ENCODE measurements around the gene CLCN5.

CLCN5 gene

DNA sequence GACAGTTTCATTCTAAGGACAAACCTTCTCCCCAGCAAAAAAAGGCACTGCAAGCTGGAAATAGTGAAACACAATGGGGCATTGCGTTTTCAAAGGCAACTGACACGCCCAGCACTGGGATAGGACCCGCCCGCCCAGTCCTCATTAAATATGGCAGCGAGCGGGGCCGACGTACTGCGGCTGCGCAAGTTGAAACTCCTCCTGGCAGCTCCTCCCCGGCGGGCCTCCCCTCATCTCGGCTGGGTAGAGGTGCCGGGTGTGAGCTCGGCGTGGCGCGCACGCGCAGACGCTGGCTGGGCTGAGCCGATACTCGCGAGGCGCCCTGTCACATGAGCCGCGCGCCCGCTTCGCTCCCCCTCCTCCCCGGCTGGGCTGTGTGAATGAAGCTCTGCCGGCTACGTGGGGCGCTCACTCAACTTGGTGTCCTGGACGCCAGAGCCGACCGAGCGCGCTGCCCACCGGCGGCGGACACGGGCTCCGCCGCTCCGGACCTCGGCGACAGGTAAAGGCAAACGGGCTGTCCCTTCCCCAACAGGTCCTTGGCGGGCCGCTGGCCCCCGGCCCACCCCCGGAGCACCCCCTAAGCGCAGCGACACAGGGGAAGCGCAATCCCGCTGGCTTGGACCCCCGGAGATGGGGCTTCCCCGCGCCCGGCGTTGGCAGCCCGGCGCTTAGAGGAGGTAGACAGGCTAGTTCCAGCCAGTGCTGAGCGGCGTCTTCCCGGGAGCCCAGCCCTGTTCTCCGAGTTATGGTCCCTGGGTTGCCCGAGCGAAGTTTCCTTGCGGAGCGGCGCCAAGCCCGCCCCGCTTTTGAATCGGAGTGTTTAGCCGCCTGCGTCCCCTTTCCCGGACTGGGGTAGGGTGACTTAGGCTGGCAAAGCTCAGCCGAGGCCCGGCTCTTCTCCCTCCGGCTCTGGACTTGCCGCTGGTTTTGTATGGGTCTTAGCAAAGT, at the start of gene CLCN5:
Gene CLCN5 (plus strand): TSS at position 306 of the 951 bp plus-strand sequence. CDS start 2,703 bp downstream, outside the sequence.
- Histone ChIP-seq H3F3A (ENCODE audit: insufficient read depth) (no peaks in the 10 kb centered on the region), H3K9ac (ENCODE audit: low read length) (peak within 1 kb of the TSS; percentile 73), H3K79me2 (ENCODE audit: insufficient read depth, low read length) (no peaks in the 10 kb centered on the region), H3K4me2 (ENCODE audit: low read depth, low read length, poor library complexity, severe bottlenecking) (peak within 1 kb of the TSS; percentile 79), H3K27me3 (ENCODE audit: low read length) (no peaks in the 10 kb centered on the region), H3K36me3 (ENCODE audit: low read length) (no peaks in the 10 kb centered on the region), H3K9me2 (replicated peaks; ENCODE audit: insufficient read depth, low read length) (no peaks in the 10 kb centered on the region), H4K20me1 (ENCODE audit: low read depth, low read length) (no peaks in the 10 kb centered on the region), H3K9me3 (ENCODE audit: insufficient read depth, low read length) (no peaks in the 10 kb centered on the region), H3K27ac (ENCODE audit: low read depth, low read length) (peak within 1 kb of the TSS; percentile 7; the same call in 1 of the 2 replicates), H3K4me3 (ENCODE audit: insufficient read depth, low read length, poor library complexity, severe bottlenecking) (peak within 1 kb of the TSS; percentile 69), H2AFZ (ENCODE audit: low read depth, low read length, severe bottlenecking) (peak within 1 kb of the TSS; percentile 93)
- TF ChIP-seq, protein P1, sequence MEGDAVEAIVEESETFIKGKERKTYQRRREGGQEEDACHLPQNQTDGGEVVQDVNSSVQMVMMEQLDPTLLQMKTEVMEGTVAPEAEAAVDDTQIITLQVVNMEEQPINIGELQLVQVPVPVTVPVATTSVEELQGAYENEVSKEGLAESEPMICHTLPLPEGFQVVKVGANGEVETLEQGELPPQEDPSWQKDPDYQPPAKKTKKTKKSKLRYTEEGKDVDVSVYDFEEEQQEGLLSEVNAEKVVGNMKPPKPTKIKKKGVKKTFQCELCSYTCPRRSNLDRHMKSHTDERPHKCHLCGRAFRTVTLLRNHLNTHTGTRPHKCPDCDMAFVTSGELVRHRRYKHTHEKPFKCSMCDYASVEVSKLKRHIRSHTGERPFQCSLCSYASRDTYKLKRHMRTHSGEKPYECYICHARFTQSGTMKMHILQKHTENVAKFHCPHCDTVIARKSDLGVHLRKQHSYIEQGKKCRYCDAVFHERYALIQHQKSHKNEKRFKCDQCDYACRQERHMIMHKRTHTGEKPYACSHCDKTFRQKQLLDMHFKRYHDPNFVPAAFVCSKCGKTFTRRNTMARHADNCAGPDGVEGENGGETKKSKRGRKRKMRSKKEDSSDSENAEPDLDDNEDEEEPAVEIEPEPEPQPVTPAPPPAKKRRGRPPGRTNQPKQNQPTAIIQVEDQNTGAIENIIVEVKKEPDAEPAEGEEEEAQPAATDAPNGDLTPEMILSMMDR (IDR thresholded peaks at IDR 0.05; ENCODE audit: insufficient read depth, low read length, poor library complexity, severe bottlenecking) = no peak
- no peak for TF ChIP-seq EZH2phosphoT487 (conservative IDR thresholded peaks at IDR 0.05; ENCODE audit: low read length)

DNA sequence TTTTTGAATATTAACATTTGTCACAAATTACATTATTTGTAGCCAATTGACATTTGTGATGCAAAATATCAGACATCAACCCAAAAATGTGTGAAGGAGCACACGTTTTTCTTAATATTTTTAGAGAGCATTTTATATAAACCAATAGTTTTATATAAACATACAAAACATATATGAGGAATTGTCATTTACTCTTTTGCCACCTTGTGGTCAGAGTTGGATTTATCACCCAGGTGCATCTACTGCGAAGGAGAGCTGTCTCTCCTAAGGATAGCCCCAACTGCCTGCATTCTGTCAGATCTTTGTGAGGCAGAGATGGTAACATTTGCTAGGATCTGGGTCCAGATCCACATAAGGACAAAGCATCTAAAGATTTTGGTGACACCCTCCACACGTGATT, 45.6 kb upstream of the CLCN5 start:
- H3F3A ChIP-seq (ENCODE audit: insufficient read depth) = 0 out of 2 replicates have a peak, but pooled peaks cover 5% of the 10 kb centered on the region
- H3K27me3 ChIP-seq (ENCODE audit: low read length) = no peaks in the 10 kb centered on the region
- H3K9me3 ChIP-seq (ENCODE audit: insufficient read depth, low read length) = no peaks in the 10 kb centered on the region
- no peaks in the 10 kb centered on the region for H4K20me1 ChIP-seq (ENCODE audit: low read depth, low read length)
- no peak overlapping the region for H3K4me3 ChIP-seq (ENCODE audit: insufficient read depth, low read length, poor library complexity, severe bottlenecking)
- H2AFZ ChIP-seq (ENCODE audit: low read depth, low read length, severe bottlenecking) = no peak overlapping the region
- H3K9me2 ChIP-seq (replicated peaks; ENCODE audit: insufficient read depth, low read length) = no peaks in the 10 kb centered on the region
- H3K9ac ChIP-seq (ENCODE audit: low read length) = no peak overlapping the region
- H3K27ac ChIP-seq (ENCODE audit: low read depth, low read length) = no peak overlapping the region
- TF ChIP-seq, protein P1 (IDR thresholded peaks at IDR 0.05; ENCODE audit: insufficient read depth, low read length, poor library complexity, severe bottlenecking) = no peak
- no peak for TF ChIP-seq EZH2phosphoT487 (conservative IDR thresholded peaks at IDR 0.05; ENCODE audit: low read length)
- no peaks in the 10 kb centered on the region for H3K36me3 ChIP-seq (ENCODE audit: low read length)
- H3K79me2 ChIP-seq (ENCODE audit: insufficient read depth, low read length) = no peaks in the 10 kb centered on the region
- no peak overlapping the region for H3K4me2 ChIP-seq (ENCODE audit: low read depth, low read length, poor library complexity, severe bottlenecking)

DNA sequence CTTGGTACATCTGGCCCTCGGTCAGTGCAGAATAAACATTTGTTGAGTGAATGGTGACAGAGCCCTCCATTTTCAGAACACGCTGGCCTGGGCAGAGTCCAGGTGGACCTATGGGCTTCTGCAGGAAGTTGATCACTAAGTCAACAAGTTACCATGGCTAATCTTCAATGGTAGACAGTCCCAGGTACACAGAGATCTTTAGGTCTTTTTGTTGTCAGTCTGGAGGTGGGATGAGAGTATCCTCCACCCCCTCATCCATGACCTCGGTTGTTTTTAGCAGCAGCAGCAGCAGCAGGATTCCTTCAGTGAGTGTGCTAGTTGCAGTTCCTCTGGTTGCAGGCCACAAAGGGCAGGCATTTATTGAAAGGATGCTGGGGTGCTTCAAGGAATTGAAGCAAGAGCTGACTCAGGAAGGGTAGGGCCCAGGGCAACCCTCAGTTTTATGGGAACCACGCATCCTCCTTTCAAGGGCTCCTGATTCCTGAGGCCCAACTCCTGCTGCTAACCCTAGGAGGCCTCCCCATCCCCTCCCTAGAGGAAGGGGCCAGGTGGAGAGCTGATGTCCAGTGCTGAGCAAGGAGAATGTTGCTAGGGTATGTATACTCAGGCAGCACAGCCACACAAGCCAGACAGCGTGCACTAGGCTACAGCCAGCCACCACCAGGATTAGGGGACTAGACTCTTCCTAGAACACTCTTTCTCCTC, 44.8 kb upstream of the CLCN5 start:
- Histone ChIP-seq H4K20me1 (ENCODE audit: low read depth, low read length) (no peaks in the 10 kb centered on the region), H3K9ac (ENCODE audit: low read length) (no peak overlapping the region), H3K79me2 (ENCODE audit: insufficient read depth, low read length) (no peaks in the 10 kb centered on the region), H3K27ac (ENCODE audit: low read depth, low read length) (no peak overlapping the region), H3K9me3 (ENCODE audit: insufficient read depth, low read length) (no peaks in the 10 kb centered on the region), H2AFZ (ENCODE audit: low read depth, low read length, severe bottlenecking) (no peak overlapping the region), H3K4me3 (ENCODE audit: insufficient read depth, low read length, poor library complexity, severe bottlenecking) (no peak overlapping the region), H3K4me2 (ENCODE audit: low read depth, low read length, poor library complexity, severe bottlenecking) (no peak overlapping the region), H3F3A (ENCODE audit: insufficient read depth) (0 out of 2 replicates have a peak, but pooled peaks cover 5% of the 10 kb centered on the region), H3K36me3 (ENCODE audit: low read length) (no peaks in the 10 kb centered on the region), H3K9me2 (replicated peaks; ENCODE audit: insufficient read depth, low read length) (no peaks in the 10 kb centered on the region), H3K27me3 (ENCODE audit: low read length) (no peaks in the 10 kb centered on the region)
- TF ChIP-seq, protein P1 (IDR thresholded peaks at IDR 0.05; ENCODE audit: insufficient read depth, low read length, poor library complexity, severe bottlenecking) = no peak
- TF ChIP-seq EZH2phosphoT487 (conservative IDR thresholded peaks at IDR 0.05; ENCODE audit: low read length) = no peak

All from SU-DHL-6 (cell line).